Ishikawa (cell line): ENCODE results near the gene SDK1.

Experiments
- CEBPB ChIP-seq: IDR thresholded peaks from 2 replicates; pipeline ENCODE4 v1.6.1; 2012
- EGR1 ChIP-seq: IDR thresholded peaks from 2 replicates; pipeline ENCODE4 v1.6.1; 2012
- EP300 ChIP-seq: IDR thresholded peaks from 2 replicates; pipeline ENCODE4 v1.6.1; 2012; ENCODE audit warnings: borderline replicate concordance
- RAD21 ChIP-seq: IDR thresholded peaks from 2 replicates; pipeline ENCODE4 v1.6.1; 2012; ENCODE audit warnings: low read depth
- TCF12 ChIP-seq: IDR thresholded peaks from 2 replicates; pipeline ENCODE4 v1.6.1; 2012; ENCODE audit warnings: low read depth
- YY1 ChIP-seq: IDR thresholded peaks from 2 replicates; pipeline ENCODE4 v1.6.1; 2012; ENCODE audit warnings: low read depth
- ZBTB7A ChIP-seq: IDR thresholded peaks from 2 replicates; pipeline ENCODE4 v1.6.1; 2012; ENCODE audit warnings: low read depth
- TF ChIP-seq, protein P1 (sequence below): IDR thresholded peaks from 2 replicates; pipeline ENCODE4 v1.6.1; 2012; ENCODE audit warnings: low read depth, mild to moderate bottlenecking

- TF ChIP-seq EP300 (no peak), TCF12 (no peak), CEBPB (no peak), RAD21 (no peak), YY1 (no peak), ZBTB7A (no peak), EGR1 (no peak)
- TF ChIP-seq, protein P1, sequence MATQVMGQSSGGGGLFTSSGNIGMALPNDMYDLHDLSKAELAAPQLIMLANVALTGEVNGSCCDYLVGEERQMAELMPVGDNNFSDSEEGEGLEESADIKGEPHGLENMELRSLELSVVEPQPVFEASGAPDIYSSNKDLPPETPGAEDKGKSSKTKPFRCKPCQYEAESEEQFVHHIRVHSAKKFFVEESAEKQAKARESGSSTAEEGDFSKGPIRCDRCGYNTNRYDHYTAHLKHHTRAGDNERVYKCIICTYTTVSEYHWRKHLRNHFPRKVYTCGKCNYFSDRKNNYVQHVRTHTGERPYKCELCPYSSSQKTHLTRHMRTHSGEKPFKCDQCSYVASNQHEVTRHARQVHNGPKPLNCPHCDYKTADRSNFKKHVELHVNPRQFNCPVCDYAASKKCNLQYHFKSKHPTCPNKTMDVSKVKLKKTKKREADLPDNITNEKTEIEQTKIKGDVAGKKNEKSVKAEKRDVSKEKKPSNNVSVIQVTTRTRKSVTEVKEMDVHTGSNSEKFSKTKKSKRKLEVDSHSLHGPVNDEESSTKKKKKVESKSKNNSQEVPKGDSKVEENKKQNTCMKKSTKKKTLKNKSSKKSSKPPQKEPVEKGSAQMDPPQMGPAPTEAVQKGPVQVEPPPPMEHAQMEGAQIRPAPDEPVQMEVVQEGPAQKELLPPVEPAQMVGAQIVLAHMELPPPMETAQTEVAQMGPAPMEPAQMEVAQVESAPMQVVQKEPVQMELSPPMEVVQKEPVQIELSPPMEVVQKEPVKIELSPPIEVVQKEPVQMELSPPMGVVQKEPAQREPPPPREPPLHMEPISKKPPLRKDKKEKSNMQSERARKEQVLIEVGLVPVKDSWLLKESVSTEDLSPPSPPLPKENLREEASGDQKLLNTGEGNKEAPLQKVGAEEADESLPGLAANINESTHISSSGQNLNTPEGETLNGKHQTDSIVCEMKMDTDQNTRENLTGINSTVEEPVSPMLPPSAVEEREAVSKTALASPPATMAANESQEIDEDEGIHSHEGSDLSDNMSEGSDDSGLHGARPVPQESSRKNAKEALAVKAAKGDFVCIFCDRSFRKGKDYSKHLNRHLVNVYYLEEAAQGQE: no peak
These were observed 333.3 kb downstream of the SDK1 start for GRCh38 chr7:3634396-3634795.
